ENCODE results near the gene GRIK2. TPM values are rescaled to one million over a fixed set of nuclear protein-coding genes. Genes with fewer than 3 reads are reported as not detected.
"Not testable (repeated sequence)": the region's sequence is repeated elsewhere in the genome, so short reads cannot be mapped to it uniquely, and the experiment has no call there.

Gene GRIK2
- total RNA-seq, 1 donor from 2014 or later = 2.8 TPM

DNA sequence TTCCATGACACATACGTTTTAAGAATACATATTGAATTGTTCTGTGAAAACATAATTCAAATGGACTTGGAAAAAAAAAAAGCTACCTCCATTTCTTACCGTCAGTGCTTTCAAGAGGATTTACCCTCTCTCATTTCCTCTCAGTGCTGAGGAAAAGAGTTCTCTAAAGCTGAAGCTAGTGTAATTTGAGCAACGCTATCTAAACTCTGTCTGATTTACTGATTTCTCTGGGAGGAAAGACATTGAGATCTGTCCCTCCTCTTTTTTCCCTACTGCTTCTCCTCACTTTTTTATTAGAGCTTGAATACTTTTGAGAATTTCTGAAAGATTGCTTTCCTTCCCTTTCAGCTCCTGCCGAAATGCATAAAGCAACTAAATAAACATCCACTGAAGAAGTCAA is 41.2 kb upstream of the GRIK2 start:
- H3K27ac Mint-ChIP-seq (ENCODE audit: unreplicated experiment) = no peak overlapping the region
- H3K9me3 Mint-ChIP-seq (ENCODE audit: unreplicated experiment) = no peaks in the 10 kb centered on the region
- H3K4me3 Mint-ChIP-seq (ENCODE audit: unreplicated experiment) = no peak overlapping the region
- H3K4me1 Mint-ChIP-seq (ENCODE audit: unreplicated experiment) = peaks cover 4% of the 10 kb centered on the region
- no peaks in the 10 kb centered on the region for H3K36me3 Mint-ChIP-seq (ENCODE audit: low read depth, unreplicated experiment)
- no peaks in the 10 kb centered on the region for H3K27me3 Mint-ChIP-seq (ENCODE audit: unreplicated experiment)
- TF ChIP-seq, protein P1, sequence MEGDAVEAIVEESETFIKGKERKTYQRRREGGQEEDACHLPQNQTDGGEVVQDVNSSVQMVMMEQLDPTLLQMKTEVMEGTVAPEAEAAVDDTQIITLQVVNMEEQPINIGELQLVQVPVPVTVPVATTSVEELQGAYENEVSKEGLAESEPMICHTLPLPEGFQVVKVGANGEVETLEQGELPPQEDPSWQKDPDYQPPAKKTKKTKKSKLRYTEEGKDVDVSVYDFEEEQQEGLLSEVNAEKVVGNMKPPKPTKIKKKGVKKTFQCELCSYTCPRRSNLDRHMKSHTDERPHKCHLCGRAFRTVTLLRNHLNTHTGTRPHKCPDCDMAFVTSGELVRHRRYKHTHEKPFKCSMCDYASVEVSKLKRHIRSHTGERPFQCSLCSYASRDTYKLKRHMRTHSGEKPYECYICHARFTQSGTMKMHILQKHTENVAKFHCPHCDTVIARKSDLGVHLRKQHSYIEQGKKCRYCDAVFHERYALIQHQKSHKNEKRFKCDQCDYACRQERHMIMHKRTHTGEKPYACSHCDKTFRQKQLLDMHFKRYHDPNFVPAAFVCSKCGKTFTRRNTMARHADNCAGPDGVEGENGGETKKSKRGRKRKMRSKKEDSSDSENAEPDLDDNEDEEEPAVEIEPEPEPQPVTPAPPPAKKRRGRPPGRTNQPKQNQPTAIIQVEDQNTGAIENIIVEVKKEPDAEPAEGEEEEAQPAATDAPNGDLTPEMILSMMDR (IDR thresholded peaks at IDR 0.05; ENCODE audit: unreplicated experiment) = no peak
- no peak for DNase-seq (ENCODE audit: low spot score)

GRCh38 chr6:101365181-101365580 is 28.3 kb upstream of the GRIK2 start:
- no peak overlapping the region for H3K27ac Mint-ChIP-seq (ENCODE audit: unreplicated experiment)
- no peaks in the 10 kb centered on the region for H3K4me1 Mint-ChIP-seq (ENCODE audit: unreplicated experiment)
- no peaks in the 10 kb centered on the region for H3K36me3 Mint-ChIP-seq (ENCODE audit: low read depth, unreplicated experiment)
- TF ChIP-seq, protein P1 (IDR thresholded peaks at IDR 0.05; ENCODE audit: unreplicated experiment) = no peak
- no peak for DNase-seq (ENCODE audit: low spot score)
- H3K27me3 Mint-ChIP-seq (ENCODE audit: unreplicated experiment) = peaks cover 1% of the 10 kb centered on the region
- no peaks in the 10 kb centered on the region for H3K9me3 Mint-ChIP-seq (ENCODE audit: unreplicated experiment)
- H3K4me3 Mint-ChIP-seq (ENCODE audit: unreplicated experiment) = no peak overlapping the region

GRCh38 chr6:101379926-101380325 is 13.6 kb upstream of the GRIK2 start:
- Mint-ChIP-seq H3K9me3 (ENCODE audit: unreplicated experiment) (no peaks in the 10 kb centered on the region), H3K27ac (ENCODE audit: unreplicated experiment) (no peak overlapping the region), H3K4me3 (ENCODE audit: unreplicated experiment) (no peak overlapping the region), H3K36me3 (ENCODE audit: low read depth, unreplicated experiment) (no peaks in the 10 kb centered on the region), H3K27me3 (ENCODE audit: unreplicated experiment) (peaks cover 1% of the 10 kb centered on the region), H3K4me1 (ENCODE audit: unreplicated experiment) (no peaks in the 10 kb centered on the region)
- DNase-seq (ENCODE audit: low spot score) = no peak
- TF ChIP-seq, protein P1 (IDR thresholded peaks at IDR 0.05; ENCODE audit: unreplicated experiment) = no peak

- no peak overlapping the region for H3K27ac Mint-ChIP-seq (ENCODE audit: unreplicated experiment)
- no peaks in the 10 kb centered on the region for H3K9me3 Mint-ChIP-seq (ENCODE audit: unreplicated experiment)
- H3K4me3 Mint-ChIP-seq (ENCODE audit: unreplicated experiment) = no peak overlapping the region
- no peak for DNase-seq (ENCODE audit: low spot score)
- H3K36me3 Mint-ChIP-seq (ENCODE audit: low read depth, unreplicated experiment) = no peaks in the 10 kb centered on the region
- peaks cover 1% of the 10 kb centered on the region for H3K27me3 Mint-ChIP-seq (ENCODE audit: unreplicated experiment)
- TF ChIP-seq, protein P1 (IDR thresholded peaks at IDR 0.05; ENCODE audit: unreplicated experiment) = no peak
- H3K4me1 Mint-ChIP-seq (ENCODE audit: unreplicated experiment) = no peaks in the 10 kb centered on the region
Measured at GRCh38 chr6:101380897-101381630, 12.4 kb upstream of the GRIK2 start.

DNA sequence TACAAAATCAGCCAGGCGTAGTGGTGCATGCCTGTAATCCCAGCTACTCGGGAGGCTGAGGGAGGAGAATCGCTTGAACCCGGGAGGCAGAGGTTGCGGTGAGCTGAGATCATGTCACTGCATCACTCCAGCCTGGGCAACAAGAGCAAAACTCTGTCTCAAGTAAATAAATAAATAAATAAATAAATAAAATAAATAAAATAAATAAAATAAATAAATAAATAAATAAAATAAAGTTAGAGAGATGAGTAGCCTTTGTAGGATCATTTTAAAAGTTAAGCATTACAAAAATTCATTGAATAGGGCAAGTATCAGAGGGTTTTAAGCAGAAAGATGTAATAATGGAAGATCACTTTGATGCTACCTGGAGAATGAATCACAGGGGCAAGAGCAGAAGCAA is 9.8 kb upstream of the GRIK2 start:
- not testable (repeated sequence) for H3K4me3 Mint-ChIP-seq (ENCODE audit: unreplicated experiment); H3K9me3 Mint-ChIP-seq (ENCODE audit: unreplicated experiment); H3K4me1 Mint-ChIP-seq (ENCODE audit: unreplicated experiment); H3K36me3 Mint-ChIP-seq (ENCODE audit: low read depth, unreplicated experiment); DNase-seq (ENCODE audit: low spot score); H3K27ac Mint-ChIP-seq (ENCODE audit: unreplicated experiment); H3K27me3 Mint-ChIP-seq (ENCODE audit: unreplicated experiment)

Data from endothelial cell (in vitro differentiated cells).